Glutamatergic neuron (in vitro differentiated cells): Measurements from ENCODE around the gene POLDIP3. TPM values are rescaled to one million over a fixed set of nuclear protein-coding genes. Genes with fewer than 3 reads are reported as not detected.

Experiments
- DNase-seq: peaks from one replicate; pipeline ENCODE4 v3.0.0; 2022
- H3K27ac Mint-ChIP-seq: one replicate; pipeline ENCODE4 v1.8.0; 2020; ENCODE audit warnings: mild to moderate bottlenecking, mixed read lengths, inconsistent platforms; ENCODE audit not compliant: unreplicated experiment
- H3K27me3 Mint-ChIP-seq: one replicate; pipeline ENCODE4 v1.8.0; 2020; ENCODE audit warnings: mild to moderate bottlenecking, moderate library complexity, mixed read lengths, inconsistent platforms; ENCODE audit not compliant: unreplicated experiment
- H3K36me3 Mint-ChIP-seq: one replicate; pipeline ENCODE4 v1.8.0; 2020; ENCODE audit warnings: mild to moderate bottlenecking, mixed read lengths, inconsistent platforms; ENCODE audit not compliant: unreplicated experiment
- H3K4me1 Mint-ChIP-seq: one replicate; pipeline ENCODE4 v1.8.0; 2020; ENCODE audit warnings: mild to moderate bottlenecking, low read depth, mixed read lengths, inconsistent platforms; ENCODE audit not compliant: unreplicated experiment
- H3K4me3 Mint-ChIP-seq: one replicate; pipeline ENCODE4 v1.8.0; 2020; ENCODE audit warnings: mild to moderate bottlenecking, mixed read lengths, inconsistent platforms; ENCODE audit not compliant: unreplicated experiment
- H3K9me3 Mint-ChIP-seq: one replicate; pipeline ENCODE4 v1.8.0; 2020; ENCODE audit warnings: mild to moderate bottlenecking, moderate library complexity, mixed read lengths, inconsistent platforms; ENCODE audit not compliant: unreplicated experiment
- total RNA-seq: library from RNA; stranded (reverse); fragmentation: NEBNext Ultra II Directional; extraction: Animal tissue kit (Norgen Biotek cat#: 25700); gene quantifications from one replicate; pipeline ENCODE4 v1.2.1, GENCODE V29; 2021; ENCODE audit not compliant: unreplicated experiment
- TF ChIP-seq, protein P1 (sequence below): fragments of 200-600 bp; sonication (generic); IDR thresholded peaks from one replicate; pipeline ENCODE4 v1.5.0; 2021; ENCODE audit not compliant: partially characterized antibody, unreplicated experiment

Gene POLDIP3
- total RNA-seq, 1 donor from 2014 or later: 52.8 TPM

GRCh38 chr22:42626951-42627625 lies 12.4 kb upstream of the POLDIP3 start:
- Mint-ChIP-seq H3K9me3 (peaks cover 2% of the 10 kb centered on the region), H3K4me1 (peaks cover 3% of the 10 kb centered on the region), H3K27ac (no peak overlapping the region), H3K4me3 (no peak overlapping the region), H3K36me3 (no peaks in the 10 kb centered on the region), H3K27me3 (peaks cover 2% of the 10 kb centered on the region)
- TF ChIP-seq, protein P1, sequence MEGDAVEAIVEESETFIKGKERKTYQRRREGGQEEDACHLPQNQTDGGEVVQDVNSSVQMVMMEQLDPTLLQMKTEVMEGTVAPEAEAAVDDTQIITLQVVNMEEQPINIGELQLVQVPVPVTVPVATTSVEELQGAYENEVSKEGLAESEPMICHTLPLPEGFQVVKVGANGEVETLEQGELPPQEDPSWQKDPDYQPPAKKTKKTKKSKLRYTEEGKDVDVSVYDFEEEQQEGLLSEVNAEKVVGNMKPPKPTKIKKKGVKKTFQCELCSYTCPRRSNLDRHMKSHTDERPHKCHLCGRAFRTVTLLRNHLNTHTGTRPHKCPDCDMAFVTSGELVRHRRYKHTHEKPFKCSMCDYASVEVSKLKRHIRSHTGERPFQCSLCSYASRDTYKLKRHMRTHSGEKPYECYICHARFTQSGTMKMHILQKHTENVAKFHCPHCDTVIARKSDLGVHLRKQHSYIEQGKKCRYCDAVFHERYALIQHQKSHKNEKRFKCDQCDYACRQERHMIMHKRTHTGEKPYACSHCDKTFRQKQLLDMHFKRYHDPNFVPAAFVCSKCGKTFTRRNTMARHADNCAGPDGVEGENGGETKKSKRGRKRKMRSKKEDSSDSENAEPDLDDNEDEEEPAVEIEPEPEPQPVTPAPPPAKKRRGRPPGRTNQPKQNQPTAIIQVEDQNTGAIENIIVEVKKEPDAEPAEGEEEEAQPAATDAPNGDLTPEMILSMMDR: no peak
- no peak for DNase-seq

DNA sequence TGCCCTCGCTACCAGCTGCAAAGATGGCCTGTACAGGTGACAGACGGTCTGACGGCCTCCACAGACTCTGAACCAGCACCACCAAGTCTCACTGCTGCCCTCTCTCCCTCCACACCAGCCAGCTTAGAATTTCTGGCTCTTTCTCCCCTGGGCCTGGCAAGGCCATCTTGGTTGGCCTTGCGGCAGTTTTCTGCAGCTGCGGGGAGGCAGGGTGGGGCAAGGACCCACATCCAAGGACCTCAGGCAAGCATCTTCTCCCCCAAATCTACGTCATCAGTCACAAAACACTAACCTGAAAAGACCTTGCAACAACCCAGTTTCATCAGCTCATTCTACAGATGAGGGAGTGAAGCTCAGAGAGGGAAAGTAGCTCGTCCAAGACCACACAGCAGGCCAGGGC lies 11.7 kb upstream of the POLDIP3 start:
- Mint-ChIP-seq H3K4me1 (peaks cover 3% of the 10 kb centered on the region), H3K4me3 (no peak overlapping the region), H3K9me3 (peaks cover under 1% of the 10 kb centered on the region), H3K27me3 (peaks cover 2% of the 10 kb centered on the region), H3K27ac (no peak overlapping the region), H3K36me3 (no peaks in the 10 kb centered on the region)
- TF ChIP-seq, protein P1: no peak
- DNase-seq: no peak

- TF ChIP-seq, protein P1: no peak
- no peak overlapping the region for H3K4me3 Mint-ChIP-seq
- DNase-seq: no peak
- peaks cover 3% of the 10 kb centered on the region for H3K4me1 Mint-ChIP-seq
- H3K27me3 Mint-ChIP-seq: peaks cover 2% of the 10 kb centered on the region
- H3K27ac Mint-ChIP-seq: no peak overlapping the region
- H3K36me3 Mint-ChIP-seq: no peaks in the 10 kb centered on the region
- peaks cover 1% of the 10 kb centered on the region for H3K9me3 Mint-ChIP-seq
These were observed 10.7 kb upstream of the POLDIP3 start for GRCh38 chr22:42625416-42625815.

DNA sequence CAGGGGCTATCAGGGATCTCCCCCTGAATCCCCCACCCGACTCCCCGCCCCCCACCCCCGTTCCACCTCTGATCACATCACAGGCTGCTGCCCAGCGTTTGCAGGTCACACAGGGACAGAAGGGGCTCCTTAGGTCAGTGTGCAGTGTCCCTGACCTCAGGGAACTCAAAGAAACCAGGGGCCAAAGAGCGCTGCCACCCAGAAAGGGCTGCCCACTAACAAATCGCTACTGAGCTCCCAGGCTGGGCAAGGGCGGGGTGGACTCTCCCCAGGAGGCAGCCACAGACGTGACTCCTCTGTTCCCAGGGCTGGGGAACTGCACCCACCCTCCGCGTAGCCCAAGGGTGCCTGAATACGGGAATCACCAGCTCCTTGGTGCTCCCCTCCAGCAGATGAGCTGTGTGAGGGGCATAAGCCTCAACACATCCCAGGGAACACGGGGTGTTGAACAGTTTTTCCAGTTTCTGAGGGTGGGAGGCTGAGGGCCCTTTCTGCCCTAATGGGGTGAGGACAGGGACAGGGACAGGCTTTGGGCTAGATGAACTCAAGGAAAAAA lies 9.9 kb upstream of the POLDIP3 start:
- Mint-ChIP-seq H3K36me3 (no peaks in the 10 kb centered on the region), H3K9me3 (peaks cover 1% of the 10 kb centered on the region), H3K4me3 (no peak overlapping the region), H3K4me1 (peaks cover 3% of the 10 kb centered on the region), H3K27me3 (peaks cover 2% of the 10 kb centered on the region), H3K27ac (no peak overlapping the region)
- no peak for DNase-seq
- TF ChIP-seq, protein P1: no peak

DNA sequence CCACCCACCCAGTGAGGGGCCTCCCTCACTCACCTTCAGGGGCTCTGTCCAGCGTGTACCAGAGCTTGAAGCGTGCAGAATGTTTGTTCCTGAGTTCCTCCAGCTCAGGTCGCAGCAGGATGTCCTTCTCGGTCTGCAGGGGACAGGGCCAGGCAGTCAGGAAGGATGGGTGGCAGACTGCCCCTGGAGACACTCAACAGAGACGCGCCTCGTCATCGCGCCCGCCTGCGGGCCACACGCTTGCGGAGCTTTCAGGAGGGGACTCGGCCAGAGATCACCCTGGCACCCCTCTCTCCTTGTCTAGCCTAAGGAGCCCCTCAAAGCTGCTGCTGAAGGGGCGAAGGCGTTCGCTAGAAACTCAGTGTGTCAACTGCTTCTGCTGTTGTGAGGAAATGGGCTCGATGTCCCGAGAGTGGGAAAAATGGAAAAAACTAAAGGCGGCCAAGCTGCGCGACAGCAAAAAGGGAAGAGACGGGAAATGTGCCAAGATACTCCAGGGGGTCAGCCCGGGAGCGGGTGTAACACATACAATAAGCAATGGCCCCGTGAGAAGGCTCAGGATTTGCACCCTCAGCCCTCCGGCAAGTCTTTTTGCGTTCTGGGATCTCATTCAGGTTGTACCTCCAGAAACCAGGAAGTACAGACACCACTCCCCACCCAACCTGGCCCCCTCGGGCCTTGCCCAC lies 9.2 kb upstream of the POLDIP3 start:
- Mint-ChIP-seq H3K36me3 (no peaks in the 10 kb centered on the region), H3K27me3 (peaks cover 2% of the 10 kb centered on the region), H3K4me3 (no peak overlapping the region), H3K9me3 (peaks cover 1% of the 10 kb centered on the region), H3K4me1 (peaks cover 3% of the 10 kb centered on the region), H3K27ac (no peak overlapping the region)
- TF ChIP-seq, protein P1: no peak
- no peak for DNase-seq
